Spleen (tissue), 7 donors: ENCODE data around the gene KIN.

Experiments used
- CTCF ChIP-seq, 11 experiments: fragments of 200-600 bp in 7 of 11; fragments of 450-650 bp in 4 of 11; sonication (generic) in 4 of 11; IDR thresholded peaks in 8 of 11; conservative IDR thresholded peaks in 3 of 11; 1 replicate in 7 of 11; 2 replicates in 4 of 11; pipeline versions ENCODE4 v1.4.0 to v1.8.0; 2016 to 2021; ENCODE audit warnings: antibody characterized with exemption in 11 of 11, inconsistent platforms in 4 of 11, mild to moderate bottlenecking in 1 of 11
- POLR2A ChIP-seq, 3 donors: fragments of 450-650 bp; IDR thresholded peaks; one replicate each; pipeline ENCODE4 v1.5.1; 2017; ENCODE audit warnings: antibody characterized with exemption in 3 of 3, mild to moderate bottlenecking in 1 of 3
- POLR2AphosphoS5 ChIP-seq, 3 donors: sonication (generic); formaldehyde crosslinking; IDR thresholded peaks; one replicate each; pipeline ENCODE4 v1.5.1; 2017; ENCODE audit warnings: antibody characterized with exemption in 3 of 3
- donor health status: DM: no; HTN: no; CAD: no; lungs with moderate emphysema.
- donor health status: DM: no; HTN: no; CAD: no.
- donor health status: DM: no; HTN: no; CAD: no.

- TF ChIP-seq CTCF (IDR thresholded peaks at IDR 0.05 in 8 of 11, conservative IDR thresholded peaks at IDR 0.05 in 3 of 11) (no peak), POLR2A (IDR thresholded peaks at IDR 0.05) (no peak), POLR2AphosphoS5 (IDR thresholded peaks at IDR 0.05) (no peak)
Measured at GRCh38 chr10:7776777-7777176, 11.0 kb downstream of the KIN start.
